ENCODE measurements around the gene ZBTB20. TPM values are rescaled to one million over a fixed set of nuclear protein-coding genes. Genes with fewer than 3 reads are reported as not detected.

The ZBTB20 gene
- total and polyA plus RNA-seq, 5 experiments from 2014 or later = 16.5 to 50.8 (median 22.0) TPM

GRCh38 chr3:114642951-114643741 is 503.9 kb downstream of the ZBTB20 start:
- peaks cover 13 to 35% (median 20%) of the 10 kb centered on the region in 3 donors for H3K36me3 Mint-ChIP-seq
- H3K4me3 Mint-ChIP-seq = no peak overlapping the region
- no peaks in the 10 kb centered on the region for H3K27me3 Mint-ChIP-seq
- peaks cover 0 to 2% (median 0%) of the 10 kb centered on the region in 4 donors for H3K4me1 Mint-ChIP-seq
- H3K9me3 Mint-ChIP-seq = peaks cover 0 to 9% (median 0%) of the 10 kb centered on the region in 9 donors
- no peak for ATAC-seq
- POLR2A ChIA-PET = no interaction called here
- no peak overlapping the region for H3K27ac Mint-ChIP-seq
- no peak for DNase-seq

GRCh38 chr3:114640126-114640525 is 507.0 kb downstream of the ZBTB20 start:
- Mint-ChIP-seq H3K4me3 (no peak overlapping the region), H3K4me1 (peaks cover 0 to 2% (median 0%) of the 10 kb centered on the region in 4 donors), H3K36me3 (peaks cover 27 to 53% (median 29%) of the 10 kb centered on the region in 3 donors), H3K9me3 (peaks cover 0 to 30% (median 19%) of the 10 kb centered on the region in 9 donors), H3K27me3 (no peaks in the 10 kb centered on the region), H3K27ac (no peak overlapping the region)
- POLR2A ChIA-PET = no interaction called here
- ATAC-seq (no peak), DNase-seq (no peak)

- Mint-ChIP-seq H3K9me3 (peaks cover 0 to 30% (median 20%) of the 10 kb centered on the region in 9 donors), H3K4me1 (peaks cover 0 to 5% (median 0%) of the 10 kb centered on the region in 4 donors), H3K27me3 (no peaks in the 10 kb centered on the region), H3K36me3 (peaks cover 29 to 56% (median 32%) of the 10 kb centered on the region in 3 donors), H3K27ac (no peak overlapping the region), H3K4me3 (no peak overlapping the region)
- ATAC-seq (no peak), DNase-seq (no peak)
- POLR2A ChIA-PET = no interaction called here
Measured at GRCh38 chr3:114639171-114639570, 507.9 kb downstream of the ZBTB20 start.

GRCh38 chr3:114635878-114636277 is 511.2 kb downstream of the ZBTB20 start:
- no peak for ATAC-seq
- Mint-ChIP-seq H3K27me3 (no peaks in the 10 kb centered on the region), H3K9me3 (peaks cover 0 to 30% (median 20%) of the 10 kb centered on the region in 9 donors), H3K27ac (no peak overlapping the region), H3K4me3 (no peak overlapping the region), H3K36me3 (peaks cover 18 to 52% (median 32%) of the 10 kb centered on the region in 3 donors), H3K4me1 (peaks cover 0 to 5% (median 0%) of the 10 kb centered on the region in 4 donors)
- POLR2A ChIA-PET = no interaction called here
- DNase-seq = no peak

GRCh38 chr3:114634635-114635034 is 512.5 kb downstream of the ZBTB20 start:
- Mint-ChIP-seq H3K36me3 (peaks cover 23 to 50% (median 32%) of the 10 kb centered on the region in 3 donors), H3K27me3 (no peaks in the 10 kb centered on the region), H3K27ac (no peak overlapping the region), H3K9me3 (peaks cover 0 to 30% (median 20%) of the 10 kb centered on the region in 9 donors), H3K4me1 (peaks cover 0 to 3% (median 0%) of the 10 kb centered on the region in 4 donors), H3K4me3 (no peak overlapping the region)
- ATAC-seq (no peak), DNase-seq (no peak)
- POLR2A ChIA-PET = no interaction called here

- DNase-seq (no peak), ATAC-seq (no peak)
- Mint-ChIP-seq H3K27ac (no peak overlapping the region), H3K4me3 (no peak overlapping the region), H3K27me3 (no peaks in the 10 kb centered on the region), H3K9me3 (peaks cover 0 to 23% (median 20%) of the 10 kb centered on the region in 9 donors), H3K36me3 (peaks cover 18 to 41% (median 23%) of the 10 kb centered on the region in 3 donors), H3K4me1 (peaks cover 0 to 3% (median 0%) of the 10 kb centered on the region in 4 donors)
- POLR2A ChIA-PET = no interaction called here
Measured at GRCh38 chr3:114632757-114633424, 514.2 kb downstream of the ZBTB20 start.

GRCh38 chr3:114627770-114628169 is 519.3 kb downstream of the ZBTB20 start:
- H3K4me3 Mint-ChIP-seq = no peak overlapping the region
- POLR2A ChIA-PET = no interaction called here
- no peak for DNase-seq
- H3K9me3 Mint-ChIP-seq = no peaks in the 10 kb centered on the region
- no peak overlapping the region for H3K27ac Mint-ChIP-seq
- ATAC-seq = no peak
- H3K27me3 Mint-ChIP-seq = no peaks in the 10 kb centered on the region
- peaks cover 0 to 29% (median 26%) of the 10 kb centered on the region in 3 donors for H3K36me3 Mint-ChIP-seq
- H3K4me1 Mint-ChIP-seq = peaks cover 2 to 9% (median 8%) of the 10 kb centered on the region in 4 donors

- H3K36me3 Mint-ChIP-seq = peaks cover 0 to 31% (median 26%) of the 10 kb centered on the region in 3 donors
- no peak overlapping the region for H3K27ac Mint-ChIP-seq
- no peaks in the 10 kb centered on the region for H3K9me3 Mint-ChIP-seq
Measured at GRCh38 chr3:114626751-114627150, 520.3 kb downstream of the ZBTB20 start.

GRCh38 chr3:114624571-114625181 is 522.4 kb downstream of the ZBTB20 start:
- DNase-seq (no peak), ATAC-seq (no peak)
- H3K36me3 Mint-ChIP-seq = peaks cover 0 to 33% (median 23%) of the 10 kb centered on the region in 3 donors
- H3K27ac Mint-ChIP-seq = no peak overlapping the region
- POLR2A ChIA-PET = no interaction called here
- H3K4me1 Mint-ChIP-seq = peaks cover 2 to 13% (median 8%) of the 10 kb centered on the region in 4 donors
- H3K9me3 Mint-ChIP-seq = no peaks in the 10 kb centered on the region
- no peak overlapping the region for H3K4me3 Mint-ChIP-seq
- no peaks in the 10 kb centered on the region for H3K27me3 Mint-ChIP-seq

More at GRCh38 chr3:114626751-114627150, 520.3 kb downstream of the ZBTB20 start:
- H3K4me3 Mint-ChIP-seq = no peak overlapping the region
- POLR2A ChIA-PET = no interaction called here
- no peaks in the 10 kb centered on the region for H3K27me3 Mint-ChIP-seq
- no peak for DNase-seq
- no peak for ATAC-seq
- peaks cover 2 to 9% (median 8%) of the 10 kb centered on the region in 4 donors for H3K4me1 Mint-ChIP-seq

GRCh38 chr3:114624047-114624445 is 523.0 kb downstream of the ZBTB20 start:
- H3K27me3 Mint-ChIP-seq = no peaks in the 10 kb centered on the region

GRCh38 chr3:114623420-114624046 is 523.6 kb downstream of the ZBTB20 start:
- H3K4me1 Mint-ChIP-seq = peaks cover 2 to 13% (median 8%) of the 10 kb centered on the region in 4 donors
- POLR2A ChIA-PET = no interaction called here
- H3K36me3 Mint-ChIP-seq = peaks cover 0 to 33% (median 23%) of the 10 kb centered on the region in 3 donors
- no peak overlapping the region for H3K27ac Mint-ChIP-seq
- DNase-seq (no peak), ATAC-seq (no peak)
- no peak overlapping the region for H3K4me3 Mint-ChIP-seq
- no peaks in the 10 kb centered on the region for H3K9me3 Mint-ChIP-seq
- H3K27me3 Mint-ChIP-seq = no peaks in the 10 kb centered on the region

More at GRCh38 chr3:114624047-114624445, 523.0 kb downstream of the ZBTB20 start:
- DNase-seq (no peak), ATAC-seq (no peak)
- H3K9me3 Mint-ChIP-seq = no peaks in the 10 kb centered on the region
- POLR2A ChIA-PET = no interaction called here
- H3K36me3 Mint-ChIP-seq = peaks cover 0 to 33% (median 23%) of the 10 kb centered on the region in 3 donors
- no peak overlapping the region for H3K27ac Mint-ChIP-seq
- H3K4me1 Mint-ChIP-seq = peaks cover 2 to 13% (median 8%) of the 10 kb centered on the region in 4 donors
- no peak overlapping the region for H3K4me3 Mint-ChIP-seq

GRCh38 chr3:114622001-114622400 is 525.1 kb downstream of the ZBTB20 start:
- Mint-ChIP-seq H3K9me3 (no peaks in the 10 kb centered on the region), H3K4me3 (no peak overlapping the region), H3K27me3 (no peaks in the 10 kb centered on the region), H3K4me1 (peaks cover 0 to 13% (median 8%) of the 10 kb centered on the region in 4 donors), H3K27ac (no peak overlapping the region), H3K36me3 (peaks cover 0 to 33% (median 23%) of the 10 kb centered on the region in 3 donors)
- DNase-seq (no peak), ATAC-seq (no peak)
- POLR2A ChIA-PET = no interaction called here
